BE2C (cell line): ENCODE results near the gene KIF17.

Experiments
- DNase-seq: peaks from one replicate; pipeline ENCODE4 v3.0.0-alpha.2; 2020
- H3K27me3 ChIP-seq: fragments of 250-450 bp; sonication (Bioruptor Pico); 2 replicates; pipeline ENCODE4 v1.5.1; 2020; ENCODE audit warnings: mild to moderate bottlenecking
- H3K36me3 ChIP-seq: fragments of 250-450 bp; sonication (Bioruptor Pico); 2 replicates; pipeline ENCODE4 v1.5.1; 2020; ENCODE audit warnings: mild to moderate bottlenecking
- H3K4me1 ChIP-seq: fragments of 250-450 bp; sonication (Bioruptor Pico); 2 replicates; pipeline ENCODE4 v1.5.1; 2020
- H3K4me3 ChIP-seq: 2 replicates; pipeline ENCODE4 v1.5.1; 2011; ENCODE audit warnings: low read depth, low read length
- H3K9me3 ChIP-seq: fragments of 250-450 bp; sonication (Bioruptor Pico); 2 replicates; pipeline ENCODE4 v1.5.1; 2020
- TF ChIP-seq, protein P1 (sequence below): IDR thresholded peaks from 2 replicates; pipeline ENCODE4 v1.5.1; 2012; ENCODE audit warnings: mild to moderate bottlenecking, low read depth, low read length

Gene KIF17

DNA sequence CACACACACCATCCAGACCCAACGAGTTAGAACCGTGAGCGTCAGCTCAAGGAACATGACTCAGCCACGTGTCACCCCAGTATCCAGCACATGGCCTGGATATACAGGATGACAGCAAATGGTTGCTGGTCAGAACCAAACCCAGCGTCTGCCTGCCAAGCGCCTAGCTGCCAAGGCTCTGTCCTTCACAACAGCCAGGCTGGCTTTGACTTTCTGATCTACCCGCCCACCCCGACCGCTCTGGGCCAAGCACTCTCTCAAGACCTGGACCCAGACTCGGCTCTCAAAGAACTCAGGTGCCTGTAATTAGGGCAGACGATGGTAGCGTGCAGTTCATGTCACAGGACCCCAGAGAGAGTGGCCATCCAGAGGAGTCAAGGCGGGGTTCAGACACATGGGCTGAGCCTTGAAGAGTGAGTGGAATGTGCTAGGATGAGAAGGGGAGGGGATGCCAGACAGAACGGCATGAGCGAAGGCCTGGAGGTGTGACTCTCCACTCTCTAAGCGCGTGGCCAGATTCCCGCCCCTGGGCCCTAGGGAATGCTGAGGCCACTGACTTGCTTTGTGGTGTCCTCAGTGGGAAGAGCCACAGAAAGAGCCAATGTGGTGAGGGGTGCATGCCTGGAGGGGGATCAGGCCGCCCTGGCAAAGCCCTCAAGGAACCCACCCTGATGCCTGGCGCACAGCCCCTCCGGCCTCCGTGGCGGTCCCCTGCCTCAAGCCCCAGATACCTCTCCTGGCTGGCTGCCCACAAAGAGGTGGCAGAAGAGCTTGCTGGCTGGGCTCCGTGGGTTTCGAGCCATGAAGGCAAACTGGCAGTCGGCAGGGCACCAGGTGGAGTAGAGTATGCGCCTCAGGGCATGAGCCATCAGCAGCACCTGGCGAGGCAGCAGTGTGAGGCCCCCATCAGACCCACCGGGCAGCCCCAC is 7.6 kb upstream of the KIF17 start:
- no peaks in the 10 kb centered on the region for H3K9me3 ChIP-seq
- H3K4me3 ChIP-seq, result no peak overlapping the region
- TF ChIP-seq, protein P1, sequence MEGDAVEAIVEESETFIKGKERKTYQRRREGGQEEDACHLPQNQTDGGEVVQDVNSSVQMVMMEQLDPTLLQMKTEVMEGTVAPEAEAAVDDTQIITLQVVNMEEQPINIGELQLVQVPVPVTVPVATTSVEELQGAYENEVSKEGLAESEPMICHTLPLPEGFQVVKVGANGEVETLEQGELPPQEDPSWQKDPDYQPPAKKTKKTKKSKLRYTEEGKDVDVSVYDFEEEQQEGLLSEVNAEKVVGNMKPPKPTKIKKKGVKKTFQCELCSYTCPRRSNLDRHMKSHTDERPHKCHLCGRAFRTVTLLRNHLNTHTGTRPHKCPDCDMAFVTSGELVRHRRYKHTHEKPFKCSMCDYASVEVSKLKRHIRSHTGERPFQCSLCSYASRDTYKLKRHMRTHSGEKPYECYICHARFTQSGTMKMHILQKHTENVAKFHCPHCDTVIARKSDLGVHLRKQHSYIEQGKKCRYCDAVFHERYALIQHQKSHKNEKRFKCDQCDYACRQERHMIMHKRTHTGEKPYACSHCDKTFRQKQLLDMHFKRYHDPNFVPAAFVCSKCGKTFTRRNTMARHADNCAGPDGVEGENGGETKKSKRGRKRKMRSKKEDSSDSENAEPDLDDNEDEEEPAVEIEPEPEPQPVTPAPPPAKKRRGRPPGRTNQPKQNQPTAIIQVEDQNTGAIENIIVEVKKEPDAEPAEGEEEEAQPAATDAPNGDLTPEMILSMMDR, result no peak
- no peaks in the 10 kb centered on the region for H3K36me3 ChIP-seq
- no peak for DNase-seq
- no peaks in the 10 kb centered on the region for H3K27me3 ChIP-seq
- H3K4me1 ChIP-seq, result no peaks in the 10 kb centered on the region

DNA sequence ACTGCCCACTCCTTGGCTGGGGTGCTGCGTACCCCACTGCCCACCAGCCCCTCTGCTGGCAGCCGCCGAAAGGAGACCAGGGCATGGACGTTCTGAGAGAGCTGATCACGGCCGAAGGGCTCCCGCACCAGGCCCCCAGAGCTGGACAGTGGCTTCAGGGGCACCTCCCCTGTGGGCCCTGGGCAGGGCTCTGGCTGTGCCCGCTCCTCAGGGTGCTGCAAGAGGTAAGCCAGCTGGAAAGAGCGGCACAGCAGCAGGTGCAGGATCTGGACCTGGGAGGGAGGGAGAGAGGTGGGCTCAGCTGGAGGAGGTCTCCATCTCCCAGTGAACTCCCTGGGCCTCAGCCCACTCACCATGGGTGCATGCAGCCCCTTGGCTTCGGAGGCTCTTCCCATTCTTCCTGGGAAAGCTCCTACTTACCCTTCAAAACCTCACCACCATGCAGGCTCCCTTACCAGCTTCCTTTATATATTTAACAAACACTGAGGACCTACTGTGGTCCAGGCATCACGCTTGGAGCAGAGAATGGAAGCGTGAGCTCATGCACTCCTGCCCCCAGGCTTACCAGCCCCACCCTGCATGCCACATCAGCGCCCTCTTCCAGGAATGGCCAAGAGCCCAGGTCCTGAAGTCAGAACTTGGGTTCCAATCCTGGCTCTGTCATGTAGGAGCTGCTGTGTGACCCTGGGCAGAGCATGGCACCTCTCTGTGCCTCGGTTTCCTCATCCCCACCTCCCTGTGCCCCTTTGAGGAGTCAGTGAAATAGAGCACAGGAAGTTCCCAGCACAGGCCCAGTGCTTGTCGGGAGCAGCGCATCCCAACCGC is 6.8 kb upstream of the KIF17 start:
- Histone ChIP-seq H3K36me3 (no peaks in the 10 kb centered on the region), H3K4me3 (no peak overlapping the region), H3K4me1 (no peaks in the 10 kb centered on the region), H3K27me3 (no peaks in the 10 kb centered on the region), H3K9me3 (no peaks in the 10 kb centered on the region)
- TF ChIP-seq, protein P1, result no peak
- DNase-seq, result no peak

DNA sequence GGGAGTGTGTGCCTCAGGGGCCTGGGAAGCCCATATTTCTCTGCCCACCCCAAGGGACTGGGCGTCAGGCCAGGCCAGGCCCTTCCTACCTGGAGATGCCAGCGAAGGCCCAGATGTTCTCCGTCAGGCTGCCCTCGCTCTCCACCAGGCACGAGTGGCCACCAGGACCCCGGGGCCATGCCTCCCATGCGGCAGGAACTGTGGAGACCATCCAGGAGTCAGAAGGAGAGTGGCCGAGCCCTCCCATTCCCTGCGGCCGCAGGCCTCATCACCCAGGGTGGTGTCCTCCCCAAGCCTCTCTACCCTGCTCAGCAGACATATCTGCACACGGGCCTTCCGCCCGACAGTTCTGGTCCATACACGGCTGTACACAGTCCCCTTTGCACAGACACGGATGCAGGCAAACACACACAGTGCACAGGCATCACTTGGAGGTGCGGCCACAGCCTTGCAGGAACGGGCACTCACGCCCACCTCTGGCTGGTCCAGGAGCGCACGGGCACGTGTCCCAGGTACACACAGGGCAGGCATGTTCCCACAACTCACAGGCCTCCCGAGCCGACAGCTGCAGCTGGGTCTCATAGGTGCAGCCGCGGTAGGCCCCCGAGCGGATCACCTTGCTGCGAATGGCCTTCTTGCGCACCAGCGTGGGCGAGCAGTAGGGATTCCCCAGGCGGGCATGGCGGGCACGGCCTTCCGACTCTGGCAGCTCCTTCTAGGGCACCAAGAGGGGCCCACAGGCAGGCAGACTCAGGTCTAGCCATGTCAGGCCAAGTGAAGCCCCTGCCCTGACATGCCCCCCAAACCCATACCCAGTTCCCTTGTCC is 5.9 kb upstream of the KIF17 start:
- TF ChIP-seq, protein P1, result no peak
- DNase-seq, result no peak
- Histone ChIP-seq H3K27me3 (no peaks in the 10 kb centered on the region), H3K4me1 (no peaks in the 10 kb centered on the region), H3K4me3 (no peak overlapping the region), H3K36me3 (no peaks in the 10 kb centered on the region), H3K9me3 (no peaks in the 10 kb centered on the region)

DNA sequence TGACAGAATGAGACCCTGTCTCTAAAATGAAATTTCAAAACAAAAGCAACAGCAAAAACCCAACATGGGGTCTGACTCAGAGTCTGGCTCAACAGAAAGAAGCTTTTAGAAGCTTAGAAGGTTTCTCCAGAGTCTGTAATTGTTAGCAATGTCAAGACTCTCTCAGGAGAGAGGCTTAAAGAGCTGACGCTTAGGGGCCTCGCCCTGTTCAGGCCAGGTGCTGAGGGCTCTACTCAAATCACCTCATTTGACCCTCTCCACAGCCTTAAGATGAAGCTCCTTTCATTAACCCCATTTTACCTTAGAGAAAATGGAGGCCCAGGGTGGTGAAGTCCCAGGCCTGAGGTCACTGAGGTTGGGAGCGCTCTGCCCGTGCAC is 5.3 kb upstream of the KIF17 start:
- H3K36me3 ChIP-seq, result no peaks in the 10 kb centered on the region
- no peaks in the 10 kb centered on the region for H3K4me1 ChIP-seq
- no peak overlapping the region for H3K4me3 ChIP-seq
- no peaks in the 10 kb centered on the region for H3K9me3 ChIP-seq
- TF ChIP-seq, protein P1, result no peak
- no peak for DNase-seq
- no peaks in the 10 kb centered on the region for H3K27me3 ChIP-seq

DNA sequence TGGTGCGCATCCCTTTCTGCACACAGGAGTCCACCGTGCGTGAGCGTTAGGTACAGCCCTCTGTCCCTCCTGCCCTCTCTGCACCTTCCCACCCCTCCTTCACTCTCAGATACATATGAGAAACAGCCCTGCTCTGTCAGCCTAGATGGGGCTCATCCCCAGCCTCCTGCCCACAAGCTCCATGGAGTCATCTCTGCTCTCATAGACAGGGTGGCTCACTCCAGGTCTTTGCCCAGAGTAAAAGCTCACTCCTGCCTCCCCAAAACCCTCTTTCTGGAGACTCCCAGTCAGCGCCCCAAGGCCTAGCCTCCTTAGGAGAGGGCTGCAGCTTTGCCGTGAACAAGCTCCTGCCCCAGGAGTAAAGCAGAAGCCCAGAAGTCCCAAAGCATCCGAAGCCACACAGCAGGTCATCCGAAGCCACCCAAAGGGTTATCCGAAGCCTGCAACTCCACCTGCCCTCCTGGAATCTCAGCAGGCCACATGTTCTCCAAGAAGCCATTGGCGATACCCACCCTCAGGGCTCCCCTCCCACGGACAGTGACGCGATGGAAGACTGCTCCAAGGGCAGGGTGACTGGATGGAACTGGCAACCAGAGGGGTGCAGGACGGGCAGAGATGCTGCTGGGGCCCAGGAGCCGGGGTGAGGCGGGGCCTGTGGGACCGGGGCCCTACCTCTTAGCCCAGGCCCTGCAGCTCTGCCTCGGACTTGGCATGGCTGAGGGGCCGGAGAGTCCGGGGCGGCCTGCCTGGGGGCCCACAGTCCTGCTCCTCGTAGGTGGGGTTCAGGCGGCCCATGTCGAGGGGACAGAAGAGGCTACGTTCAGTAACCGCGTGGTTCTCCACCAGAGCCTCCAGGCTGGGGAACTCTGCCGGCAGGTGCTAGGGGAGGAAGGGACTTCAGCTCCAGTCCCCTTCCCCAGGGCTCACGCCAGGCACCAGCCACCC is 3.6 kb upstream of the KIF17 start:
- Histone ChIP-seq H3K4me1 (no peaks in the 10 kb centered on the region), H3K9me3 (no peaks in the 10 kb centered on the region), H3K27me3 (no peaks in the 10 kb centered on the region), H3K4me3 (no peak overlapping the region), H3K36me3 (no peaks in the 10 kb centered on the region)
- TF ChIP-seq, protein P1, result no peak
- no peak for DNase-seq
